HL-60 (cell line): ENCODE results near the gene TCF25.
A peak's percentile ranks its signal among the peaks of the same experiment; 100 is the strongest.

ENCODE experiments used
- CTCF ChIP-seq: IDR thresholded peaks from one replicate; pipeline ENCODE4 v1.5.1; 2011; ENCODE audit warnings: low read length, control low read depth, inconsistent platforms; ENCODE audit not compliant: insufficient read depth
- GABPA ChIP-seq: IDR thresholded peaks from 2 replicates; pipeline ENCODE4 v1.6.1; 2012; ENCODE audit warnings: low read depth
- POLR2AphosphoS5 ChIP-seq: IDR thresholded peaks from 2 replicates; pipeline ENCODE4 v1.6.1; 2012; ENCODE audit warnings: low read depth

GRCh38 chr16:89909777-89910716 is 36.7 kb downstream of the TCF25 start:
- peak; percentile 24 for TF ChIP-seq CTCF
- TF ChIP-seq POLR2AphosphoS5 = no peak
- no peak for TF ChIP-seq GABPA
